GM08714 (cell line): ENCODE measurements around the gene SNX22.
A peak's percentile ranks its signal among the peaks of the same experiment; 100 is the strongest.

Source experiments
- H3K4me3 ChIP-seq: fragments of 200-500 bp; sonication (Bioruptor generic); 2 replicates; pipeline ENCODE4 v1.5.1; 2014; ENCODE audit warnings: mild to moderate bottlenecking, low read length, inconsistent platforms
- ZNF274 ChIP-seq: IDR thresholded peaks from 2 replicates; pipeline ENCODE4 v1.6.1; 2012; ENCODE audit warnings: mild to moderate bottlenecking, low read depth, low read length

SNX22 gene

DNA sequence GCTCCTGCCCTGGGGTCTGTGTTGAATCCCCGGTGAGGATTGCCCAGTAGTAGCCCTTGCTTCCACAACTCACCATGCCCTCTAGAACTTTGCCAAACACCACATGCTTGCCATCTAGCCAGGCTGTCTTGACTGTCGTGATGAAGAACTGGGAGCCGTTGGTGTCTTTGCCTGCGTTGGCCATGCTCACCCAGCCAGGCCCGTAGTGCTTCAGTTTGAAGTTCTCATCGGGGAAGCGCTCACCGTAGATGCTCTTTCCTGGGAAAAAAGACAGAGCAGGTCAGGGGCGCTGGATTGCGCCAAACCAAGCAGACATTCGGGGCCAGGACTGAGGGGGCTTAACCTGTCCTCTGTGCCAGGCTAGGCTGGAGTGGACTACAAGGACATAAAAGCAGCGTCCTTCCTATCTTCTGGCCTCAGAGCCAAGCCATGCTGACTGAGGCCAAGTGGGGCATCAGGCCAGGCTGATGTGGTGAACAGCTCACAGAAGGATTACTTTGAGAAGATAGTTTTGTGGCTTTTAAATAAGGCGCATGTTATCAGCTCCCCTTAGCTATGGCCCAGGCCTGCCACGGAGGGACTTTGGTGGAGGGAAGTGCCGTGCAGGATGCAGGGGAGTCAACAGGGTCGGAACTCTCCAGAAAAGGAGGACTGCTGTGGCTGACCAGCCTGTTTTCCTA, 5.3 kb downstream of the SNX22 start:
- no peak for TF ChIP-seq ZNF274
- no peak overlapping the region for H3K4me3 ChIP-seq

DNA sequence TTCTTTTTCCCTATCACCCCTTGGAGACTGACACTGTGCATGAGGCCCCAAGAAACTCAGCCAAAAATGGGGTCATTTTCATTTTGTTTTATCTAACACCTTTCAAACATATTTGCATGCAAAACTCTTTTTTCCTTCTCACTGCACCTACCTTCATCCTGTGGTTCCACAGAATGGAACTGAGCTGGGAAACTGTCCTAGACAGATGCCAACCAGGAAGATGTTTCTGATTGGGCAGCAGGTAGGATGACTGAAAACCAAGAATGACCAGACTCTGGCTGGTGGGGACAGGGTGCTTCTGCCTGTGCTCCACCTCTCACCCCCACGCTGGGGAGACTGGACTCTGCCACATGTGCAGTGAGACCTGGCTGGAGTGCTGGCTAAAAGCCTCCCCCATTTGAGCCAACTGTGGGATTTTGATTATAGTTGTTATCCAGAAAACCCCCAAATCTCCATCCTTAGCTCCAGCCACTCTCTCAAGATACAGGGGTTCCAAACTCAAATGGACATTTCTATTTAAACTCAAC, 6.1 kb downstream of the SNX22 start:
- H3K4me3 ChIP-seq = no peak overlapping the region
- TF ChIP-seq ZNF274 = no peak

DNA sequence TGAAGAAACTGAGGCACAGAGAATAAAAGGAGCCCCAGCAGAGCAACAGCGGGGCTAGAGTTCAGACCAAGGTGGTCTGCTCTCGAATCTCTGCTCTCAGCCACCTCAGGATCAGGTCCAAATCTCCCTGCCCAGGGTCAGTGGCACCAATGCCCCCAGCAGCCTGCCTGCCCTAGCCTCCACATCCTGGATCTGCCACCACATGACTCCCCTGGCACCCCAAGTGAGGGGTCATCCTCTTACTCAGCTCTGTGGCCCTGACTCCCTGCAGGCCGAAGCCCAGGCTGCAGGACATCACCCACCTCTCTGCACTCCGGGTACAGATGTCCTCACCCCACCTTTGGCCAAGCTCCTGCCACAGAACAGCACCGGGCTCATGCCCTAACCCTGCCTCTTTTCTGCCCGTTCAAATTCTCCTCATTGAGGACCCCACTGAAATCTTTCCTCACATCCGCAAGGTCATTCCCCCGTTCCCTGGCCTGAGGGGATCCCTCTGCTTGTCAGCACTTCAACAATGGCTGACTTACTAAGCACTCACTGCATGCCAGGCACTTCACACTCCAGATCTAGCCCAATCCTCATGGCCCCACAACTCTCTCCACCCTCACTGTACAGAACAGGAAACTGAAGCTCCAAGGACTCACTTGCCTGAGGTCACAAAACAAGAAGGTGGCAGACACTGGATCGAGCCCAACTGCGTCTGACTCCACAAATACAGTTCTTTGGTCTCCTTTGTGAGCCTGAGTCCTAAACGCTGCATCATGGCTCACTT, 7.0 kb downstream of the SNX22 start:
- no peak overlapping the region for H3K4me3 ChIP-seq
- TF ChIP-seq ZNF274 = no peak

DNA sequence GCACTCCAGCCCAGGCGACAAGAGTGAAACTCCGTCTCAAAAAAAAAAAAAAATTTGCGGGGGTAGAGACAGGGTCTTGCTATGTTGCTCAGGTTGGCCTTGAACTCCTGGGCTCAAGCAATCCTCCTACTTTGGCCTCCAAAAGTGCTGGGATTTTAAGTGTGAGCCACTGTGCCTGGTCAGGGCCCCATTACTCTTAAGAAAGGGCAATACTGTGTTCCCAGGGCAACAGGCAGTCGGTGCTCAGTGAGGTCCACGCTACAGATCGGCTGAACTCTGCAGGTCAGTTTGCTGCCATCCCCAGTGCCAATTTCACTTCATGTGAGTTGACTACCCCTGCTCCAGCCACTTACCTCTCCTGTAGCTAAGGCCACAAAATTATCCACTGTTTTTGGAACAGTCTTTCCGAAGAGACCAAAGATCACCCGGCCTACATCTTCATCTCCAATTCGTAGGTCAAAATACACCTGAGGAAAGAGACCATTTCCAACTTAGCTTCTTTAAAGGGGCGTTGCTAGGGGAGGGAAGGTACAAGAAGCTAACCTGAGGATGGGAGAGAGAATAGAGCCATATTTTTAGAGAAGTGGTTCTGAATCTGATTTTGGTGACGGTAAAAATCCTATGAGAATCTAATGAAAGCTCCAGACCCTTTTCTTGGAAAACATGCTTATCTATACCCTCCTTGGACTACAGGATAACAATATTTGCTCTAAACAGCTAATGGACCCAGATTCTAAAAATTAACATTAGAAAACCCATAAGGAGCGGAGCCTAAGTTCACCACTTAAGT, 10.4 kb downstream of the SNX22 start:
- no peak for TF ChIP-seq ZNF274
- H3K4me3 ChIP-seq = peak overlapping the region; percentile 94

DNA sequence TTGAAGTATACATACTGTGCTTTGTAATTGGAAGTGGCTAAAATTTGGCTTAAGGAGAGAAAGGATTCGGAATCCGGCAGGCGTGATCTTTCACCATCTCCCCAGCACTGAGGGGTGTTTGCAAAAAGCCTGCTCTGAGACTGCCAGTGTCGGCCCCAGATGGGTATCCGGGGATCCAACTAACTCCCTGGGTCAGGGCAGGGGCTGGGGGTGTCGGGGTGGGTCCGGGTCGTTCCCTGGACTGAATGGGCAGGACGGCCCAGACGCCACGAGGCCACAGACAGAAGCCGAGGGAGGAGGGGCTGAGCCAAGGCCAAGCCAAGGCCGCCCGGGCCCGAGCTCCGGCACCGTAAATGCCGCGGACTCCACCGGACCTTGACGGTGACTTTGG, 10.9 kb downstream of the SNX22 start:
- TF ChIP-seq ZNF274 = no peak
- peak overlapping the region; percentile 94 for H3K4me3 ChIP-seq

DNA sequence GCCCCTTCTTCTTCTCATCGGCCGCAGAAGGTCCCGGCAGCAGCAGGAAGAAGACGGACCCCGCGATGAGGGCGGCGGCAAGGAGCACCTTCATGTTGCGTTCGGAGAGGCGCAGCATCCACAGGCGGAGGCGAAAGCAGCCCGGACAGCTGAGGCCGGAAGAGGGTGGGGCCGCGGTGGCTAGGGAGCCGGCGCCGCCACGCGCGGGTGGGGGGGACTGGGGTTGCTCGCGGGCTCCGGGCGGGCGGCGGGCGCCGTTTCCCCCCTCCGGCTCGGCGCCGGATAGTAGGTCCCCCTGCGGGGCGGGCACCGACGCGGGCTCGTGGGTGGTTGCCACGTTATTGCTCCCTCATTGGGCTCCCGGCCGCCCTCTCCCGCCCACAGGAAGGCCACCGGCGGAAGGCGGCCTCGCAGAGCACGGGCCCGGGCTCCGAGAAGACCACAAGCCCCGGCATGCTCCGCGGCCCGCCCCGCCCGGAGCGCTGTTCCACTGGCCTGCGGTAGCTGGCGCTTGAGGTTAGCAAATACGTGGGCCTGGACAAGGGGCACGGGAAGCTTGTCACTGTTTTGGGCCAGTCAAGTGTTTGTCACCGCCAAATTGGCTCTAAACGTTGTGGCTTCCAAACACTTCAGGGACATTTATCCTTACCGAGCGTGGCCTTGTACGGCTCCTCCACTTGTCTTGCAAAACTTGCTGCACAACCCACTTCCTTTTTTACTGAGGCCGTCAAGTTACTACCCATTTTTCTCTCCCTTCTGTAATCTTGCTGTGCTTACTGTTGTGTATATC, 11.5 kb downstream of the SNX22 start, which contains the start of gene PPIB:
Gene PPIB (minus strand): TSS at position 154 of the 790 bp plus-strand sequence. CDS start 36 bp downstream, at position 118.
- peak within 1 kb of the TSS; percentile 94 for H3K4me3 ChIP-seq
- no peak for TF ChIP-seq ZNF274

DNA sequence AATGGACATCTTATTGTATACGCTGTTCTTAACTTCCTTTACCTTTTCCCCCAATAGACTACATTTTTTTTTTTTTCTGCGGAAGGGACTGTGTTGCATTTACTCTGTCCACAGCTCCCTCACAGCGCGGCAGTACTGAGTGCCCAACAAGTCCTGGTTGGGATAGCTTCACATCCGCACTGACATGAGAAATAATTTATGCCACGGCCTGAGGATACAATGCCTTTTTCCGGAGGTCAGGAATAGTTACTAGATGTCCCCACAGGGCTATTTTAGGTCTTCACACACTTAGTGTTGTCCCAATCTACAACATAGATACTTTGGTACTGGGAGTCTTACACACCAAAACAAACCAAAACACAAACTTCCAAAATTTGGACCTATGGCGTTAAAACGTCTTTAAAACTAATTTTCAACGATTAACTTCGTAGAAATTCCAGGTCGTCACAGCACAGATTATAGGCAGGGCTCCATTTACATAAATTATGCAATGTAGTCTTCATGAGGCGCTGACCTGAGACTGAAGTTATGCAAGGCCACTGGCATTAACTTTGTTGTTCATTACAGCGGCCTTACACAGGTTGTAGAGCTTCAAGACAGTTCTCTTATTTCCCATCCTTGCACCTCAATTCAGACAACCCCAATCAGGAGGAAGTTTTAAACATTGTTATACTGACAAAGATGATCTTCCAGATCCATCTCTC, 12.3 kb downstream of the SNX22 start:
- H3K4me3 ChIP-seq = peak overlapping the region; percentile 78
- no peak for TF ChIP-seq ZNF274

DNA sequence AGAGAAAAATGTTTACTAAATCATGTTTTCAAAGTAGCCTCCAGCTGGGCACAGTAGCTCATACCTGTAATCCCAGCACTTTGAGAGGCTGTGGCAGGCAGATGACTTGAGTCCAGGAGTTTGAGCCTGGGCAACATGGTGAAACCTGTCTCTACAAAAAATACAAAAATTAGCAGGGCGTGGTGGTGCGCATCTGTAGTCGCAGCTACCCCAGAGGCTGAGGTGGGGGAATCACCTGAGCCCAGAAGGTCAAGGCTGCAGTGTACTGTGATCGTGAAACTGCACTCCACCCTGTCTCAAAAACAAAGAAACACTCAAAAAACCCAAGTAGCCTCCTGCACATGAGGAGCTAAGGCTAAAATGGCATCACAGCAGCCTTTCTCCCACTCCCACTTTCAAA, 12.9 kb downstream of the SNX22 start:
- H3K4me3 ChIP-seq = no peak overlapping the region
- no peak for TF ChIP-seq ZNF274

DNA sequence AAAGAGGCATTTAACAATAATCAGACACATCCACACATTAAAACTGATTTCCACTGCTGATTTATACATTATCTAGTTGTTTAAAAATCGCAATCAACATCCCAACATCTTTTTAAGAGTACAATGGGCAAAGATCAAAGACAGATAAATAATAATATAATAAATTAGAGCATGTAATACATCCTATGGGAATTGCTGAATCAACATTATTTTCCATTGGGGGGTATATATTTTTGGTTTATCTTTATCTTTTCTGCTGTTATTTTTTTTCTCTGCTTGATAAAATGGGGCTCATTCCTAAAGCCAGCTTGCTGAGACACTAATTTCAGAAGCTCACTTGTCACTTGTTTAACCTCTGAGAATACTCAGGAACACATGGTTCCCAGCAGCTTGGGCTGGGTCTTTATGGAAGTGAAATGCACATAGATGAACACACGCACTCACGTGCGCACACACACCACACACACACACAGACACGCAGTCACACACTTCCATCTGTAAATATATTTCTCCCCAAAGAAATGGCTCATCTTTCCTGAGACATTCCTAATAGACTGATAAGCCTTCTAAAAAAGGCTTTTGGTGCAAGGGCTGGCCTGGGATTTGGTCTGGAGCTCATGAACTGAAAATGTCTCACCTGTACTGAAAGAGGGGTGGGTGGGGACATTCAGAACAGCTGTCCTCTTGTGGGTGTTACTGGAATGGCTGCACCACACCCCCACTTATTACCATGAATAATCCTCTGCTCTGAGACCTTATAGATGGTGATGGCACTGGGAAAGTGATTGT, 14.8 kb downstream of the SNX22 start:
- no peak for TF ChIP-seq ZNF274
- no peak overlapping the region for H3K4me3 ChIP-seq

DNA sequence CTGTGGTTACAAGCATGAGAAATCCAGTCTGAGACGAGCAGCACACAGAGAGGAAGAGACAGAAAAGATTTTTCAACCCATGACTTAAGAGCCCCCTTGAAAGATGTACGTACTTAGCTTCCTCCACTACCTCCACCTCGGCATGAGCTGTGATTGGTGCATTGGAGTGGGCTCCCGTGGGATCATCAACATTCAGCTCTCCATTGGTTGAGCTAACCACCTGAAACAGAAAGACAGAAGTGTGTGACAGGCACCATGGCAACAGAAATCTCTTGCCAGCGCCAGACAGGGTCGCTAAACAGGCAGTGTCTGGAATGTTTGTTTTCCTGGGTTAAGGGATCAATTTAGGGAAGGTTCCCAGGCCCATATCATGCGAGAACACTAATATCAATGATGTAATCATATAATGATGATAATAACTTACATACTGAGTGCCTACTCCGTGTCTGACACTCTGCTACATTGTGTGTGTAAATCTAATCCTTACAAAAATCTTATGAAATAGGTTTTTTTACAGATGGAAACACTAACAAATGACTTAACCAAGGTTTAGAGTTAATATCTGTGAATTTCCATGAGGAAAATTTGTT, 28.8 kb downstream of the SNX22 start:
- no peak for TF ChIP-seq ZNF274
- H3K4me3 ChIP-seq = no peak overlapping the region

DNA sequence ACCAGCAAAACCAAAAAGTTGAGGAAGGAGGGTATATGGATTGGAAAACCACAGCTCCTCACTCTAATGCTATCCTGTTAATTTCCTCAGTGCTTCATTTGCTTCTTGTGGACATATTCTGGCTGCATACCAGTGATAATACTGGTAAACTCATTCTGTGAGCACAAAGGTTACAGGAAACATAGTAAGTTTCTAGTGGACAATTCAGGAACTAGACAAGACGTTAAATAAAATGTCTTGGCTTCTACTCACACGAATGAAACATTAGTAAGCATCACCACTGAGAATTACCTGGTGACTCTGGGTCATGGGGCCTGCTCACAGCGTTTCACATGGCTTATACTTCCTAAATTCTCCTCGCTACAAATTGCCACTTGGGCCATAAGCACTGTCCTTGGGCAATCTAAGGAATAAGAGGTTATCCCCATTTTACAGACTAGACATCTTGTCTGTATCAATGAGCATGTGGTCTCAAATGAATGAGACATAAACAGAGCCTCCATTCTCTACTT, 31.4 kb downstream of the SNX22 start:
- TF ChIP-seq ZNF274 = no peak

More for the DNA sequence above, 31.4 kb downstream of the SNX22 start:
- H3K4me3 ChIP-seq = no peak overlapping the region
